ENCODE measurements around the gene EEIG2. TPM values are rescaled to one million over a fixed set of nuclear protein-coding genes. Genes with fewer than 3 reads are reported as not detected.

EEIG2 gene
- polyA plus RNA-seq, 1 experiment = 2.6 TPM

DNA sequence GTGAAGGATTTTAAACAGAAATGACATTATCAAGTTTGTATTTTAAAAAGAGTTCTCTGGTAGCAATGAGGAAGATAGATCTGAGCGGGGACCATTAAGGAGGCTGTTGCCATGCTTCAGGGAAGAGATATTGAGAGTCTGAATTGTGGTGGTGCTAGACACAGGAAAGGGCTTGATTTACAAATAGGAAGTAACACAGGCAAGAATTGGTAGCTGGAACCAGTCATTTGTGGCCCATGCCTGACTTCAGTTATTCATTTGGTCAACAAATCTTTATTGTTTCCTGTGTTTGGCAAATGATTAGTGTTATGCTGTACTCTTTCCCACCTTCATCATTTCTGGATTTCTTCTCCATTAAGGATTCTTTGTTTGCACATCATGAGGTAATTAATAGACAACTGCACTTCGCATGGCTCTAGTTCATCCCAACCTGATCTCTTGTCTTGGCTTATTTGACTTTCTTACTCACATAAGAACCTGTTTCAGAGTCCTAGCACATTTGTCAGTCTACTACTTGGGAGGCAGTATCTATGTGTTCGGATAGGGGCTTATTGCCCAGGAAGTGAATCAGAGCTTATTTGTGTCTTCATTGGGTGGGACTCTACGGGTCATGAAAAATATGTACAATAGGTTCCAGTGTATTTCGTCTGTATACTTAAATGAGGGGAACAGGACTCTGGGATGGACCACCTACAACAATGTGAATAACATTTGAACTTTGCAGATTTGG is 32.3 kb downstream of the EEIG2 start:
- TF ChIP-seq, protein P1, sequence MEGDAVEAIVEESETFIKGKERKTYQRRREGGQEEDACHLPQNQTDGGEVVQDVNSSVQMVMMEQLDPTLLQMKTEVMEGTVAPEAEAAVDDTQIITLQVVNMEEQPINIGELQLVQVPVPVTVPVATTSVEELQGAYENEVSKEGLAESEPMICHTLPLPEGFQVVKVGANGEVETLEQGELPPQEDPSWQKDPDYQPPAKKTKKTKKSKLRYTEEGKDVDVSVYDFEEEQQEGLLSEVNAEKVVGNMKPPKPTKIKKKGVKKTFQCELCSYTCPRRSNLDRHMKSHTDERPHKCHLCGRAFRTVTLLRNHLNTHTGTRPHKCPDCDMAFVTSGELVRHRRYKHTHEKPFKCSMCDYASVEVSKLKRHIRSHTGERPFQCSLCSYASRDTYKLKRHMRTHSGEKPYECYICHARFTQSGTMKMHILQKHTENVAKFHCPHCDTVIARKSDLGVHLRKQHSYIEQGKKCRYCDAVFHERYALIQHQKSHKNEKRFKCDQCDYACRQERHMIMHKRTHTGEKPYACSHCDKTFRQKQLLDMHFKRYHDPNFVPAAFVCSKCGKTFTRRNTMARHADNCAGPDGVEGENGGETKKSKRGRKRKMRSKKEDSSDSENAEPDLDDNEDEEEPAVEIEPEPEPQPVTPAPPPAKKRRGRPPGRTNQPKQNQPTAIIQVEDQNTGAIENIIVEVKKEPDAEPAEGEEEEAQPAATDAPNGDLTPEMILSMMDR (IDR thresholded peaks at IDR 0.05; ENCODE audit: insufficient read depth, low read depth, low read length) = no peak
- Histone ChIP-seq H3K4me3 (ENCODE audit: low read depth, low read length) (no peak overlapping the region), H3K27me3 (ENCODE audit: control insufficient read depth, insufficient read depth, low read length) (no peaks in the 10 kb centered on the region), H3K36me3 (ENCODE audit: control insufficient read depth, insufficient read depth, low read length) (no peaks in the 10 kb centered on the region)
- CTCF ChIA-PET = interaction anchor here (2.0 kb wide), 1 partner anchor 32 kb away, joined by 9 read pairs; the partner anchor contains the start of gene EEIG2
- DNase-seq (ENCODE audit: low read depth) = no peak
- POLR2A ChIA-PET = no interaction called here

- ChIA-PET CTCF (interaction anchor here (1.2 to 2.0 kb wide), 2 partner anchors 22 to 33 kb away, joined by 3 to 9 read pairs; partner anchors contain the start of gene EEIG2), POLR2A (no interaction called here)
- H3K4me3 ChIP-seq (ENCODE audit: low read depth, low read length) = no peak overlapping the region
- no peak for DNase-seq (ENCODE audit: low read depth)
- TF ChIP-seq, protein P1 (IDR thresholded peaks at IDR 0.05; ENCODE audit: insufficient read depth, low read depth, low read length) = no peak
- H3K27me3 ChIP-seq (ENCODE audit: control insufficient read depth, insufficient read depth, low read length) = no peaks in the 10 kb centered on the region
- H3K36me3 ChIP-seq (ENCODE audit: control insufficient read depth, insufficient read depth, low read length) = no peaks in the 10 kb centered on the region
Observed at GRCh38 chr1:108593448-108593847, 33.5 kb downstream of the EEIG2 start.

DNA sequence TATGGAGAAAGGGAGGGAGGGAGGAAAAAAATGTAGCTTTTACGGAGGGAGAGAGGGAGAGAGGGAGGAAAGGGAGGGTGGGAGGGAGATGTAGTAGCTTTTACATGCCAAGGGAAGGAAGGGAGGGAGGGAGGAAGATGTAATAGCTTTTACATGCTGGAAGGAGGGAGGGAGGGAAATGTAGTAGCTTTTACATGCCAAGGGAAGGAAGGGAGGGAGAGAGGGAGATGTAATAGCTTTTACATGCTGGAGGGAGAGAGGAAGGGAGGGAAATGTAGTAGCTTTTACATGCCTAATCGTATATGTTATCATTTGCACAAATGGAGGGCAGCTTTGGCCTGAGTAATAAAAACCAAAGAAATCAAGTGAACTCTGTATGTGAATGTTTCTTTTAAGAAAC is 35.6 kb downstream of the EEIG2 start:
- no peak for DNase-seq (ENCODE audit: low read depth)
- H3K4me3 ChIP-seq (ENCODE audit: low read depth, low read length) = no peak overlapping the region
- no peaks in the 10 kb centered on the region for H3K36me3 ChIP-seq (ENCODE audit: control insufficient read depth, insufficient read depth, low read length)
- POLR2A ChIA-PET = no interaction called here
- CTCF ChIA-PET = interaction anchor here (0.6 to 1.0 kb wide), 3 partner anchors 11 to 48 kb away, joined by 3 to 4 read pairs (median 3); no protein-coding TSS in a partner anchor
- TF ChIP-seq, protein P1 (IDR thresholded peaks at IDR 0.05; ENCODE audit: insufficient read depth, low read depth, low read length) = no peak
- H3K27me3 ChIP-seq (ENCODE audit: control insufficient read depth, insufficient read depth, low read length) = no peaks in the 10 kb centered on the region

DNA sequence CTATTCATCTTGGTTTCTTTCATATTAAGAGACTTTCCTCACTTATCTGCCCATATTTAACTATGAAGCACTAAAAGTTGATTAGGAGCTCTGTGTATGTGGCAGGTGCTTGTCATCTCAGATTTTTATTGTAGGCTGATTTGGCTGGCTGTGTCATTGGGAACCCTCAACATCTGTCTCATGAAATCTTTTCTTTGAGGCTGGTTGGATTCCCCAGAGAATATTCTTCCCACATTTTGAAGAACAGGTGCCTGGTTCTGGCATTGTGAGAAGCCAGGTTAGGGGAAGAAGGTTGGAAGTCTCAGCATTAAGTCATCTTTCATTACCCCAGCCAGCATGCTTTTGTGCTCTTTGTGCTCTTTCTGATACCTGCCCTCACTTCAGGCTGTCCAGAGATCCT is 37.1 kb downstream of the EEIG2 start:
- CTCF ChIA-PET = no interaction called here
- DNase-seq (ENCODE audit: low read depth) = no peak
- no peaks in the 10 kb centered on the region for H3K27me3 ChIP-seq (ENCODE audit: control insufficient read depth, insufficient read depth, low read length)
- no peak overlapping the region for H3K4me3 ChIP-seq (ENCODE audit: low read depth, low read length)
- POLR2A ChIA-PET = no interaction called here
- TF ChIP-seq, protein P1 (IDR thresholded peaks at IDR 0.05; ENCODE audit: insufficient read depth, low read depth, low read length) = no peak
- H3K36me3 ChIP-seq (ENCODE audit: control insufficient read depth, insufficient read depth, low read length) = no peaks in the 10 kb centered on the region

- DNase-seq (ENCODE audit: low read depth) = no peak
- POLR2A ChIA-PET = no interaction called here
- CTCF ChIA-PET = no interaction called here
Observed at GRCh38 chr1:108598340-108598739, 38.4 kb downstream of the EEIG2 start.

More at GRCh38 chr1:108598340-108598739, 38.4 kb downstream of the EEIG2 start:
- H3K27me3 ChIP-seq (ENCODE audit: control insufficient read depth, insufficient read depth, low read length) = no peaks in the 10 kb centered on the region
- TF ChIP-seq, protein P1 (IDR thresholded peaks at IDR 0.05; ENCODE audit: insufficient read depth, low read depth, low read length) = no peak
- no peak overlapping the region for H3K4me3 ChIP-seq (ENCODE audit: low read depth, low read length)
- peaks cover 1% of the 10 kb centered on the region; the same call in 1 of the 2 replicates for H3K36me3 ChIP-seq (ENCODE audit: control insufficient read depth, insufficient read depth, low read length)
